Stimulated activated CD4-positive, alpha-beta T cell treated with anti-CD3 and anti-CD28 coated beads, Interleukin-1b, Interleukin-23, amount 100 ng/mL, for 48 hours (primary cell): Measurements from ENCODE around the gene LTBP1.
"Not testable (repeated sequence)": the region's sequence is repeated elsewhere in the genome, so short reads cannot be mapped to it uniquely, and the experiment has no call there.

Experiments
- DNase-seq: peaks from one replicate; pipeline ENCODE4 v3.0.0-alpha.2; 2020

LTBP1 gene

GRCh38 chr2:33209976-33210375 is 263.2 kb downstream of the LTBP1 start:
- DNase-seq = no peak

- DNase-seq = no peak
Observed at GRCh38 chr2:33210626-33211025, 263.9 kb downstream of the LTBP1 start.

GRCh38 chr2:33212151-33212550 is 265.4 kb downstream of the LTBP1 start:
- no peak for DNase-seq

- DNase-seq = no peak
Observed at GRCh38 chr2:33213244-33213643, 266.5 kb downstream of the LTBP1 start.

- no peak for DNase-seq
Observed at GRCh38 chr2:33213648-33214047, 266.9 kb downstream of the LTBP1 start.

- DNase-seq = no peak
Observed at GRCh38 chr2:33214436-33214835, 267.7 kb downstream of the LTBP1 start.

GRCh38 chr2:33214857-33215256 is 268.1 kb downstream of the LTBP1 start:
- no peak for DNase-seq

GRCh38 chr2:33215299-33215698 is 268.5 kb downstream of the LTBP1 start:
- no peak for DNase-seq

GRCh38 chr2:33215983-33216382 is 269.2 kb downstream of the LTBP1 start:
- DNase-seq = no peak

GRCh38 chr2:33216508-33217182 is 269.9 kb downstream of the LTBP1 start:
- DNase-seq = no peak

GRCh38 chr2:33217406-33217805 is 270.7 kb downstream of the LTBP1 start:
- DNase-seq = no peak

- no peak for DNase-seq
Observed at GRCh38 chr2:33219114-33219513, 272.4 kb downstream of the LTBP1 start.

- no peak for DNase-seq
Observed at GRCh38 chr2:33219850-33220275, 273.1 kb downstream of the LTBP1 start.

- no peak for DNase-seq
Observed at GRCh38 chr2:33220533-33220932, 273.8 kb downstream of the LTBP1 start.

- no peak for DNase-seq
Observed at GRCh38 chr2:33221046-33221784, 274.5 kb downstream of the LTBP1 start.

- no peak for DNase-seq
Observed at GRCh38 chr2:33222309-33222708, 275.6 kb downstream of the LTBP1 start.

GRCh38 chr2:33223856-33224255 is 277.1 kb downstream of the LTBP1 start:
- no peak for DNase-seq

- DNase-seq = no peak
Observed at GRCh38 chr2:33225350-33225749, 278.6 kb downstream of the LTBP1 start.

GRCh38 chr2:33226546-33226945 is 279.8 kb downstream of the LTBP1 start:
- DNase-seq = no peak

GRCh38 chr2:33229646-33230045 is 282.9 kb downstream of the LTBP1 start:
- no peak for DNase-seq

- no peak for DNase-seq
Observed at GRCh38 chr2:33230195-33230594, 283.4 kb downstream of the LTBP1 start.

- no peak for DNase-seq
Observed at GRCh38 chr2:33230842-33231241, 284.1 kb downstream of the LTBP1 start.

- DNase-seq = not testable (repeated sequence)
Observed at GRCh38 chr2:33235559-33235958, 288.8 kb downstream of the LTBP1 start.
